ENCODE measurements around the gene GABPA. TPM values are rescaled to one million over a fixed set of nuclear protein-coding genes. Genes with fewer than 3 reads are reported as not detected.

GABPA gene
- total RNA-seq, 4 donors from 2014 or later: 17.6 to 23.7 (median 19.6) TPM

DNA sequence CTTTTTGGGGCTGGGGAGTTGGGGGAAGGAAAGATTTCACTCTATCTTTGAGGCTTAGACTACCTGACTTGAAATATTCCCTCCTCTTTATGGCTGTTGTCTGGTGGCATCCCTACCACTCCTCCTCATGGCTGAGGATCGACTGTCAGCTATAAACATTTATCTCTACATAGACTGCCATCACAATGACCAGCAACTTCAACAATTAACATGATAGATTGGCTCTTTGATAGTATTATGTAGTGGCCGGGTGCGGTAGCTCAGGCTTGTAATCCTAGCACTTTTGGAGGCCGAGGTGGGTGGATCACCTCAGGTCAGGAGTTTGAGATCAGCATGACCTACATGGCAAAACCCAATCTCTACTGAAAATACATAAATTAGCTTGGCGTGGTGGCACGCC is 72.4 kb downstream of the GABPA start:
- H3K4me3 ChIP-seq: no peak overlapping the region
- 80% methylated on average over 6 of the region's 6 CpGs for WGBS
- no peak for DNase-seq (ENCODE audit: extremely low spot score)
- intact Hi-C loops (cut with DNase I): no loop called here
- H3K27ac ChIP-seq (replicated peaks in 1 of 4): no peak overlapping the region
- H3K9me3 ChIP-seq: no peaks in the 10 kb centered on the region
- H3K36me3 ChIP-seq: no peaks in the 10 kb centered on the region
- no peaks in the 10 kb centered on the region for H3K4me1 ChIP-seq
- no peak for TF ChIP-seq CTCF (IDR thresholded peaks at IDR 0.05)
- no peak for TF ChIP-seq POLR2A (IDR thresholded peaks at IDR 0.05; ENCODE audit: low read depth)
- no peaks in the 10 kb centered on the region for H3K27me3 ChIP-seq

GRCh38 chr21:25809013-25809412 is 74.2 kb downstream of the GABPA start:
- Histone ChIP-seq H3K4me3 (no peak overlapping the region), H3K27me3 (no peaks in the 10 kb centered on the region), H3K4me1 (no peaks in the 10 kb centered on the region), H3K27ac (replicated peaks in 1 of 4) (no peak overlapping the region), H3K36me3 (no peaks in the 10 kb centered on the region), H3K9me3 (no peaks in the 10 kb centered on the region)
- TF ChIP-seq CTCF (IDR thresholded peaks at IDR 0.05): no peak
- TF ChIP-seq POLR2A (IDR thresholded peaks at IDR 0.05; ENCODE audit: low read depth): no peak
- no peak for TF ChIP-seq POLR2AphosphoS5 (IDR thresholded peaks at IDR 0.05)
- no peak for TF ChIP-seq EP300 (IDR thresholded peaks at IDR 0.05)
- intact Hi-C loops (cut with DNase I): no loop called here
- DNase-seq (ENCODE audit: extremely low spot score): no peak

- Histone ChIP-seq H3K4me3 (no peak overlapping the region), H3K9me3 (no peaks in the 10 kb centered on the region), H3K27ac (replicated peaks in 1 of 4) (no peak overlapping the region), H3K36me3 (no peaks in the 10 kb centered on the region), H3K27me3 (no peaks in the 10 kb centered on the region), H3K4me1 (no peaks in the 10 kb centered on the region)
- TF ChIP-seq CTCF (IDR thresholded peaks at IDR 0.05) (no peak), POLR2A (IDR thresholded peaks at IDR 0.05; ENCODE audit: low read depth) (no peak), POLR2AphosphoS5 (IDR thresholded peaks at IDR 0.05) (no peak), EP300 (IDR thresholded peaks at IDR 0.05) (no peak)
- DNase-seq (ENCODE audit: extremely low spot score): no peak
- intact Hi-C loops (cut with DNase I): no loop called here
- 98% methylated on average over 1 of the region's 1 CpG for WGBS
These were observed 76.4 kb downstream of the GABPA start for GRCh38 chr21:25811186-25811585.

- intact Hi-C loops (cut with DNase I): no loop called here
- H3K36me3 ChIP-seq: no peaks in the 10 kb centered on the region
- no peaks in the 10 kb centered on the region for H3K4me1 ChIP-seq
- H3K9me3 ChIP-seq: no peaks in the 10 kb centered on the region
- TF ChIP-seq EP300 (IDR thresholded peaks at IDR 0.05) (no peak), CTCF (IDR thresholded peaks at IDR 0.05) (no peak), POLR2A (IDR thresholded peaks at IDR 0.05; ENCODE audit: low read depth) (no peak), POLR2AphosphoS5 (IDR thresholded peaks at IDR 0.05) (no peak)
- no peaks in the 10 kb centered on the region for H3K27me3 ChIP-seq
- H3K27ac ChIP-seq (replicated peaks in 1 of 4): no peak overlapping the region
- H3K4me3 ChIP-seq: no peak overlapping the region
- 91% methylated on average over 1 of the region's 1 CpG for WGBS
- no peak for DNase-seq (ENCODE audit: extremely low spot score)
These were observed 79.1 kb downstream of the GABPA start for GRCh38 chr21:25813917-25814316.

- no peaks in the 10 kb centered on the region for H3K4me1 ChIP-seq
- no peak overlapping the region for H3K4me3 ChIP-seq
- no peak overlapping the region for H3K27ac ChIP-seq (replicated peaks in 1 of 4)
- H3K9me3 ChIP-seq: no peaks in the 10 kb centered on the region
- H3K27me3 ChIP-seq: no peaks in the 10 kb centered on the region
- DNase-seq (ENCODE audit: extremely low spot score): no peak
- intact Hi-C loops (cut with DNase I): no loop called here
- 69% methylated on average over 5 of the region's 5 CpGs for WGBS
- no peaks in the 10 kb centered on the region for H3K36me3 ChIP-seq
- no peak for TF ChIP-seq CTCF (IDR thresholded peaks at IDR 0.05)
- no peak for TF ChIP-seq POLR2AphosphoS5 (IDR thresholded peaks at IDR 0.05)
- no peak for TF ChIP-seq POLR2A (IDR thresholded peaks at IDR 0.05; ENCODE audit: low read depth)
- no peak for TF ChIP-seq EP300 (IDR thresholded peaks at IDR 0.05)
These were observed 83.3 kb downstream of the GABPA start for GRCh38 chr21:25818121-25818520.

Measured in esophagus muscularis mucosa (tissue), 4 donors.